ENCODE results near the gene MICAL3. TPM values are rescaled to one million over a fixed set of nuclear protein-coding genes. Genes with fewer than 3 reads are reported as not detected.

MICAL3 gene
- total RNA-seq, 2 donors from 2014 or later = 33.6 to 34.0 TPM

- Histone ChIP-seq H3K4me3 (no peak overlapping the region), H3K36me3 (replicated peaks in 1 of 2; ENCODE audit: insufficient read depth in 1 of 2, low read depth in 2 of 2) (peaks cover 0 to 9% of the 10 kb centered on the region in 2 donors), H3K27me3 (no peaks in the 10 kb centered on the region), H3K4me1 (no peaks in the 10 kb centered on the region), H3K9me3 (no peaks in the 10 kb centered on the region), H3K27ac (no peak overlapping the region)
- no peak for TF ChIP-seq POLR2A (IDR thresholded peaks at IDR 0.05)
- TF ChIP-seq, protein P1, sequence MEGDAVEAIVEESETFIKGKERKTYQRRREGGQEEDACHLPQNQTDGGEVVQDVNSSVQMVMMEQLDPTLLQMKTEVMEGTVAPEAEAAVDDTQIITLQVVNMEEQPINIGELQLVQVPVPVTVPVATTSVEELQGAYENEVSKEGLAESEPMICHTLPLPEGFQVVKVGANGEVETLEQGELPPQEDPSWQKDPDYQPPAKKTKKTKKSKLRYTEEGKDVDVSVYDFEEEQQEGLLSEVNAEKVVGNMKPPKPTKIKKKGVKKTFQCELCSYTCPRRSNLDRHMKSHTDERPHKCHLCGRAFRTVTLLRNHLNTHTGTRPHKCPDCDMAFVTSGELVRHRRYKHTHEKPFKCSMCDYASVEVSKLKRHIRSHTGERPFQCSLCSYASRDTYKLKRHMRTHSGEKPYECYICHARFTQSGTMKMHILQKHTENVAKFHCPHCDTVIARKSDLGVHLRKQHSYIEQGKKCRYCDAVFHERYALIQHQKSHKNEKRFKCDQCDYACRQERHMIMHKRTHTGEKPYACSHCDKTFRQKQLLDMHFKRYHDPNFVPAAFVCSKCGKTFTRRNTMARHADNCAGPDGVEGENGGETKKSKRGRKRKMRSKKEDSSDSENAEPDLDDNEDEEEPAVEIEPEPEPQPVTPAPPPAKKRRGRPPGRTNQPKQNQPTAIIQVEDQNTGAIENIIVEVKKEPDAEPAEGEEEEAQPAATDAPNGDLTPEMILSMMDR (IDR thresholded peaks at IDR 0.05) = no peak
- intact Hi-C loops (cut with DNase I) = no loop called here
- WGBS, 2 donors = 88 to 92% methylated on average over 14 to 16 of the region's 25 CpGs
- DNase-seq = no peak
- ATAC-seq = no peak
Measured at GRCh38 chr22:17818180-17818579, 206.2 kb downstream of the MICAL3 start.

- DNase-seq (no peak), ATAC-seq (no peak)
- Histone ChIP-seq H3K4me3 (no peak overlapping the region), H3K36me3 (replicated peaks in 1 of 2; ENCODE audit: insufficient read depth in 1 of 2, low read depth in 2 of 2) (peaks cover 0 to 9% of the 10 kb centered on the region in 2 donors), H3K4me1 (no peaks in the 10 kb centered on the region), H3K27me3 (no peaks in the 10 kb centered on the region), H3K9me3 (no peaks in the 10 kb centered on the region), H3K27ac (no peak overlapping the region)
- TF ChIP-seq, protein P1 (IDR thresholded peaks at IDR 0.05) = no peak
- TF ChIP-seq POLR2A (IDR thresholded peaks at IDR 0.05) = no peak
- intact Hi-C loops (cut with DNase I) = no loop called here
- WGBS, 2 donors = 89 to 91% methylated on average over 17 to 30 of the region's 33 CpGs
Measured at GRCh38 chr22:17817511-17818065, 206.8 kb downstream of the MICAL3 start.

DNA sequence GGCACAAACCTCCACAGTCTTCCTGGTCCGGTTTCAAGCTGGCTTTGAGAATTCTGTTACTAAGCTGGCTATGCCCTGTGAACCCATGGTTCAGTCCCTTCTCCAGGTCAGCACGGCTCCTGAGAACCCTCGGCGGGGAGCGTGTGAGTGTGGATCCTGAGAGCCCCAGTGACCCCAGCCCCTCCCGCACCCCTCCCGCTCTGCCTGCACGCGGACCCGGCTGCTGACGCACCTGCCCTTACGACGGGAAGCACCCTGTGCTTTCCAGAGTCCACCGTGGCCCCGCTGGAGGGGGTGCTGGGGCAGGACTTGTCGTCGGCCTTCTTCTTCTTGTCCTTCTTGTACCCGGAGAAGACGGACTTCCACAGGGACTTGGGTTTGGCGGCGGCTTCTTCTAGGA is 207.3 kb downstream of the MICAL3 start:
- TF ChIP-seq, protein P1 (IDR thresholded peaks at IDR 0.05) = no peak
- no peak for TF ChIP-seq POLR2A (IDR thresholded peaks at IDR 0.05)
- DNase-seq = no peak
- Histone ChIP-seq H3K4me1 (no peaks in the 10 kb centered on the region), H3K4me3 (no peak overlapping the region), H3K9me3 (no peaks in the 10 kb centered on the region), H3K27me3 (no peaks in the 10 kb centered on the region), H3K27ac (no peak overlapping the region), H3K36me3 (replicated peaks in 1 of 2; ENCODE audit: insufficient read depth in 1 of 2, low read depth in 2 of 2) (peaks cover 0 to 11% of the 10 kb centered on the region in 2 donors)
- ATAC-seq = no peak
- intact Hi-C loops (cut with DNase I) = no loop called here
- WGBS, 2 donors = 90 to 96% methylated on average over 8 to 13 of the region's 21 CpGs

DNA sequence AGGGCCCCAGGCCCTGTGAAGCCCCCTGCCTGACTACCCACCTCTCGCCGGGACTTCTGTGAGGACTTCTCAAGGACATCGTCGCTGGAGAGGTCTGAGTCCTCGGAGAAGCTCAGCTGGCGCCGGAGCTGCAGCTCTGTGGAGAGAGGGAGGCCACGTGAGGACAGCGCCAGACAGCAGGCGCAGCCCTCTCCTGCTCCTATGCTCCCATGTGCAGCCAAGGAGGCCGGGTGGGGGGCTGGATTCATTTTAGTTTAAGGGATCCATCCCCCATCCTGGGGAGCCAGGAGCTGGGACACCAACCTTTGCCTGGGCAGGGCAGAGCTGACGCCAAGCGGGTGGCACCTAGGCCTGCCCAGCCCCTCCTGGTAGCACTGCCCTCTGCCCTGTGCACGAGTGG is 207.7 kb downstream of the MICAL3 start:
- no peak overlapping the region for H3K27ac ChIP-seq
- ATAC-seq (no peak), DNase-seq (no peak)
- intact Hi-C loops (cut with DNase I) = no loop called here
- H3K4me1 ChIP-seq = no peaks in the 10 kb centered on the region
- no peak overlapping the region for H3K4me3 ChIP-seq
- 90 to 100% methylated on average over 6 to 14 of the region's 14 CpGs for WGBS, 2 donors
- no peaks in the 10 kb centered on the region for H3K9me3 ChIP-seq
- TF ChIP-seq, protein P1 (IDR thresholded peaks at IDR 0.05) = no peak
- TF ChIP-seq POLR2A (IDR thresholded peaks at IDR 0.05) = no peak
- peaks cover 0 to 11% of the 10 kb centered on the region in 2 donors for H3K36me3 ChIP-seq (replicated peaks in 1 of 2; ENCODE audit: insufficient read depth in 1 of 2, low read depth in 2 of 2)
- no peaks in the 10 kb centered on the region for H3K27me3 ChIP-seq

- H3K36me3 ChIP-seq (replicated peaks in 1 of 2; ENCODE audit: insufficient read depth in 1 of 2, low read depth in 2 of 2) = peaks cover 0 to 11% of the 10 kb centered on the region in 2 donors
- ATAC-seq = no peak
- H3K4me1 ChIP-seq = no peaks in the 10 kb centered on the region
- intact Hi-C loops (cut with DNase I) = no loop called here
- no peak overlapping the region for H3K4me3 ChIP-seq
- TF ChIP-seq, protein P1 (IDR thresholded peaks at IDR 0.05) = no peak
- no peak for TF ChIP-seq POLR2A (IDR thresholded peaks at IDR 0.05)
- H3K9me3 ChIP-seq = no peaks in the 10 kb centered on the region
- no peak overlapping the region for H3K27ac ChIP-seq
- no peaks in the 10 kb centered on the region for H3K27me3 ChIP-seq
- no peak for DNase-seq
- WGBS, 2 donors = 86 to 92% methylated on average over 15 of the region's 15 CpGs
Measured at GRCh38 chr22:17815703-17816254, 208.6 kb downstream of the MICAL3 start.
